H9 (cell line): Measurements from ENCODE around the gene STARD7. TPM values are rescaled to one million over a fixed set of nuclear protein-coding genes. Genes with fewer than 3 reads are reported as not detected.

Source experiments
- DNase-seq: peaks from one replicate; pipeline ENCODE4 v3.0.0-alpha.2; 2017
- H2AFZ ChIP-seq: one replicate; pipeline ENCODE4 v1.6.1; 2013; ENCODE audit warnings: mild to moderate bottlenecking, low read length, control low read depth, moderate library complexity
- H2AK5ac ChIP-seq: 2 replicates; pipeline ENCODE4 v1.6.1; 2013; ENCODE audit warnings: low read length, control low read depth, mixed read lengths; ENCODE audit not compliant: insufficient read length
- H2BK120ac ChIP-seq: one replicate; pipeline ENCODE4 v1.6.1; 2013; ENCODE audit warnings: low read depth, mild to moderate bottlenecking, low read length, control low read depth, inconsistent platforms; ENCODE audit not compliant: poor library complexity, severe bottlenecking
- H2BK12ac ChIP-seq: 2 replicates; pipeline ENCODE4 v1.6.1; 2013; ENCODE audit warnings: low read length, control low read depth, mixed read lengths, low read depth; ENCODE audit not compliant: insufficient read length
- H2BK15ac ChIP-seq: 2 replicates; pipeline ENCODE4 v1.6.1; 2013; ENCODE audit warnings: low read depth, low read length, control low read depth
- H2BK20ac ChIP-seq: one replicate; pipeline ENCODE4 v1.6.1; 2013; ENCODE audit warnings: low read depth, mild to moderate bottlenecking, low read length, control low read depth, inconsistent platforms; ENCODE audit not compliant: poor library complexity, severe bottlenecking
- H2BK5ac ChIP-seq: 2 replicates; pipeline ENCODE4 v1.6.1; 2013; ENCODE audit warnings: low read length, control low read depth, mixed read lengths; ENCODE audit not compliant: insufficient read length
- H3K14ac ChIP-seq: 2 replicates; pipeline ENCODE4 v1.6.1; 2013; ENCODE audit warnings: low read length, control low read depth; ENCODE audit not compliant: insufficient read depth
- H3K18ac ChIP-seq: 2 replicates; pipeline ENCODE4 v1.6.1; 2013; ENCODE audit warnings: low read depth, mild to moderate bottlenecking, mixed read lengths, low read length, control low read depth; ENCODE audit not compliant: insufficient read length
- H3K23ac ChIP-seq: 2 replicates; pipeline ENCODE4 v1.6.1; 2013; ENCODE audit warnings: low read length, control low read depth, mixed read lengths, low read depth; ENCODE audit not compliant: insufficient read length
- H3K23me2 ChIP-seq: 2 replicates; pipeline ENCODE4 v1.6.1; 2013; ENCODE audit warnings: low read depth, mild to moderate bottlenecking, mixed read lengths, low read length, control low read depth; ENCODE audit not compliant: insufficient read length, poor library complexity, severe bottlenecking
- H3K27ac ChIP-seq: 2 replicates; pipeline ENCODE4 v1.5.1; 2013; ENCODE audit warnings: low read length, control low read depth, mixed read lengths, low read depth; ENCODE audit not compliant: insufficient read length
- H3K27me3 ChIP-seq: 2 replicates; pipeline ENCODE4 v1.6.1; 2013; ENCODE audit warnings: low read length, control low read depth, inconsistent platforms; ENCODE audit not compliant: insufficient read depth
- H3K4ac ChIP-seq: 2 replicates; pipeline ENCODE4 v1.6.1; 2013; ENCODE audit warnings: low read depth, mild to moderate bottlenecking, control low read depth, inconsistent platforms, low read length, moderate library complexity
- H3K4me1 ChIP-seq: 2 replicates; pipeline ENCODE4 v1.6.1; 2013; ENCODE audit warnings: low read length, control low read depth, inconsistent platforms; ENCODE audit not compliant: insufficient read depth
- H3K4me2 ChIP-seq: 2 replicates; pipeline ENCODE4 v1.6.1; 2013; ENCODE audit warnings: low read length, control low read depth, mixed read lengths; ENCODE audit not compliant: insufficient read length, insufficient read depth
- H3K56ac ChIP-seq: 2 replicates; pipeline ENCODE4 v1.6.1; 2013; ENCODE audit warnings: low read depth, mild to moderate bottlenecking, mixed read lengths, low read length, control low read depth; ENCODE audit not compliant: insufficient read length
- H3K79me1 ChIP-seq: 2 replicates; pipeline ENCODE4 v1.6.1; 2013; ENCODE audit warnings: low read depth, mild to moderate bottlenecking, moderate library complexity, low read length, control low read depth, inconsistent platforms; ENCODE audit not compliant: insufficient read depth, poor library complexity, severe bottlenecking
- H3K79me2 ChIP-seq: 2 replicates; pipeline ENCODE4 v1.6.1; 2013; ENCODE audit warnings: low read length, control low read depth, inconsistent platforms; ENCODE audit not compliant: insufficient read depth
- H3K9ac ChIP-seq: 2 replicates; pipeline ENCODE4 v1.6.1; 2013; ENCODE audit warnings: low read length, control low read depth, mixed read lengths; ENCODE audit not compliant: insufficient read length; ENCODE audit errors: extremely low read depth
- H3K9me3 ChIP-seq: one replicate; pipeline ENCODE4 v1.6.1; 2013; ENCODE audit warnings: low read depth, low read length, inconsistent platforms; ENCODE audit not compliant: control insufficient read depth
- H3T11ph ChIP-seq: one replicate; pipeline ENCODE4 v1.6.1; 2013; ENCODE audit warnings: mild to moderate bottlenecking, low read length, control low read depth, inconsistent platforms
- H4K20me1 ChIP-seq: one replicate; pipeline ENCODE4 v1.6.1; 2013; ENCODE audit not compliant: control insufficient read depth, insufficient read length, insufficient read depth
- H4K5ac ChIP-seq: 2 replicates; pipeline ENCODE4 v1.6.1; 2013; ENCODE audit warnings: low read depth, mild to moderate bottlenecking, mixed read lengths, low read length, control low read depth; ENCODE audit not compliant: insufficient read length
- H4K8ac ChIP-seq: replicated peaks from 2 replicates; pipeline ENCODE4 v1.6.1; 2013; ENCODE audit warnings: low read length, control low read depth, mixed read lengths, low read depth; ENCODE audit not compliant: insufficient read length
- H4K91ac ChIP-seq: 2 replicates; pipeline ENCODE4 v1.6.1; 2013; ENCODE audit warnings: low read depth, mild to moderate bottlenecking, moderate library complexity, mixed read lengths, low read length, control low read depth; ENCODE audit not compliant: insufficient read length
- H3K27ac Mint-ChIP-seq, 3 experiments: 2 replicates in 2 of 3; 3 replicates in 1 of 3; pipeline ENCODE4 v1.8.0; 2020 to 2021; ENCODE audit warnings: mixed read lengths in 3 of 3, mild to moderate bottlenecking in 1 of 3, moderate library complexity in 1 of 3
- H3K27me3 Mint-ChIP-seq: 2 replicates; pipeline ENCODE4 v1.8.0; 2021; ENCODE audit warnings: low read depth, mild to moderate bottlenecking, moderate library complexity, mixed read lengths
- H3K36me3 Mint-ChIP-seq, 3 experiments: 2 replicates in 2 of 3; 3 replicates in 1 of 3; pipeline ENCODE4 v1.8.0; 2020 to 2021; ENCODE audit warnings: low read depth in 3 of 3, mixed read lengths in 3 of 3; ENCODE audit not compliant: insufficient read depth in 1 of 3
- H3K4me1 Mint-ChIP-seq, 2 experiments: 2 replicates each; pipeline ENCODE4 v1.8.0; 2020; ENCODE audit warnings: mixed read lengths in 2 of 2
- H3K4me3 Mint-ChIP-seq, 2 experiments: 2 replicates in 1 of 2; 3 replicates in 1 of 2; pipeline ENCODE4 v1.8.0; 2020 to 2021; ENCODE audit warnings: mild to moderate bottlenecking in 2 of 2, mixed read lengths in 2 of 2, moderate library complexity in 1 of 2
- H3K9me3 Mint-ChIP-seq, 2 experiments: 2 replicates in 1 of 2; 3 replicates in 1 of 2; pipeline ENCODE4 v1.8.0; 2020; ENCODE audit warnings: mild to moderate bottlenecking in 2 of 2, mixed read lengths in 2 of 2, moderate library complexity in 1 of 2
- CTCF ChIP-seq: fragments of 200-600 bp; sonication (generic); conservative IDR thresholded peaks from 3 replicates; pipeline ENCODE4 v1.8.0; 2021; ENCODE audit warnings: antibody characterized with exemption, mild to moderate bottlenecking
- whole genome bisulfite sequencing: extraction: QIAGEN DNeasy Blood & Tissue Kit; methylation state at CpG from one replicate; pipeline ENCODE4 v1.1.7; 2013; ENCODE audit warnings: missing lambda C conversion rate, low lambda C conversion rate, mixed read lengths; ENCODE audit not compliant: insufficient read length; ENCODE audit errors: extremely low coverage; 5-methylcytosine and 5-hydroxymethylcytosine counted together
- total RNA-seq: library from RNA; stranded (reverse); gene quantifications from 2 replicates; pipeline ENCODE4 v1.2.1, GENCODE V29; 2021

Gene STARD7
- total RNA-seq, 1 experiment from 2014 or later, result 212 TPM

- Mint-ChIP-seq H3K36me3 (peaks cover 10 to 35% (median 22%) of the 10 kb centered on the region in 3 experiments; a peak in 6 of 7 replicates), H3K9me3 (no peaks in the 10 kb centered on the region), H3K4me1 (no peaks in the 10 kb centered on the region; a peak in 1 of 4 replicates), H3K4me3 (no peak overlapping the region), H3K27me3 (no peaks in the 10 kb centered on the region; the same call in 1 of the 2 replicates), H3K27ac (no peak overlapping the region; a peak in 3 of 7 replicates)
- Histone ChIP-seq H2AFZ (no peak overlapping the region), H3K23me2 (no peaks in the 10 kb centered on the region), H4K20me1 (no peaks in the 10 kb centered on the region), H3K27me3 (no peaks in the 10 kb centered on the region), H2BK5ac (no peak overlapping the region), H4K91ac (no peak overlapping the region), H2BK15ac (no peak overlapping the region), H4K5ac (no peak overlapping the region), H2BK12ac (no peak overlapping the region), H3K79me2 (no peaks in the 10 kb centered on the region), H3K4ac (no peak overlapping the region), H3K9ac (no peak overlapping the region), H3K4me2 (no peak overlapping the region), H2AK5ac (no peak overlapping the region), H3K9me3 (no peaks in the 10 kb centered on the region), H3K4me1 (no peaks in the 10 kb centered on the region), H3K27ac (no peak overlapping the region), H2BK120ac (no peak overlapping the region), H3K23ac (no peak overlapping the region), H3K14ac (no peak overlapping the region), H3K56ac (no peak overlapping the region), H4K8ac (no peak overlapping the region), H3T11ph (no peak overlapping the region), H3K79me1 (no peaks in the 10 kb centered on the region), H2BK20ac (no peak overlapping the region), H3K18ac (no peak overlapping the region)
- no peak for DNase-seq
- no peak for TF ChIP-seq CTCF
- WGBS, result no CpG with 5 or more reads among the region's 6 CpGs
These were observed 41.6 kb upstream of the STARD7 start for GRCh38 chr2:96250188-96250587.
